Activated naive CD4-positive, alpha-beta T cell treated with anti-CD3 and anti-CD28 coated beads, Interleukin-2, amount 50 U/mL, for 72 hours (primary cell): ENCODE measurements around the gene ARID5B. TPM values are rescaled to one million over a fixed set of nuclear protein-coding genes. Genes with fewer than 3 reads are reported as not detected.

Experiments used
- ATAC-seq, 2 donors: fragments of 150-1000 bp; cut with Tn5 transposase; 2 replicates each; pipeline ENCODE4 v1.10.0; 2021; ENCODE audit warnings: mild to moderate bottlenecking in 2 of 2, moderate library complexity in 2 of 2
- DNase-seq, 2 donors: peaks; one replicate each; pipeline ENCODE4 v3.0.0; 2021 to 2022; ENCODE audit warnings: low spot score in 2 of 2
- H3K27ac Mint-ChIP-seq, 2 donors: one replicate each; pipeline ENCODE4 v1.8.0; 2022; ENCODE audit warnings: mild to moderate bottlenecking in 2 of 2, mixed read lengths in 2 of 2
- H3K36me3 Mint-ChIP-seq, 2 donors: one replicate each; pipeline ENCODE4 v1.8.0; 2022; ENCODE audit warnings: mixed read lengths in 2 of 2
- H3K9me3 Mint-ChIP-seq, 2 donors: one replicate each; pipeline ENCODE4 v1.8.0; 2022; ENCODE audit warnings: mixed read lengths in 2 of 2
- total RNA-seq, 2 donors: library from RNA; stranded (reverse); gene quantifications; one replicate each; pipeline ENCODE4 v1.2.3, GENCODE V29; 2022

The ARID5B gene
- total RNA-seq, 2 donors from 2014 or later, result 52.1 to 95.4 TPM

GRCh38 chr10:61983255-61983654 lies 81.8 kb downstream of the ARID5B start:
- no peak for DNase-seq
- Mint-ChIP-seq H3K27ac (peak overlapping the region in 1 of 2 donors; percentile 47), H3K9me3 (no peaks in the 10 kb centered on the region), H3K36me3 (peaks cover 13 to 68% of the 10 kb centered on the region in 2 donors)
- no peak for ATAC-seq

GRCh38 chr10:61984803-61985418 lies 83.4 kb downstream of the ARID5B start:
- DNase-seq (no peak), ATAC-seq (no peak)
- H3K27ac Mint-ChIP-seq, result peak overlapping the region; percentile 21 to 93
- H3K36me3 Mint-ChIP-seq, result peaks cover 7 to 54% of the 10 kb centered on the region in 2 donors
- no peaks in the 10 kb centered on the region for H3K9me3 Mint-ChIP-seq

GRCh38 chr10:61985715-61986114 lies 84.2 kb downstream of the ARID5B start:
- H3K27ac Mint-ChIP-seq, result peak overlapping the region; percentile 23 to 92
- H3K9me3 Mint-ChIP-seq, result no peaks in the 10 kb centered on the region
- no peak for DNase-seq
- ATAC-seq, result no peak
- H3K36me3 Mint-ChIP-seq, result peaks cover 2 to 56% of the 10 kb centered on the region in 2 donors

- Mint-ChIP-seq H3K9me3 (no peaks in the 10 kb centered on the region), H3K27ac (peak overlapping the region; percentile 92 to 97), H3K36me3 (peaks cover 0 to 59% of the 10 kb centered on the region in 2 donors)
- DNase-seq, result no peak
- ATAC-seq, result no peak
Observed at GRCh38 chr10:61986382-61986781, 84.9 kb downstream of the ARID5B start.

GRCh38 chr10:61986788-61987492 lies 85.4 kb downstream of the ARID5B start:
- Mint-ChIP-seq H3K27ac (peak overlapping the region; percentile 92 to 97), H3K36me3 (peaks cover 0 to 58% of the 10 kb centered on the region in 2 donors), H3K9me3 (no peaks in the 10 kb centered on the region)
- no peak for DNase-seq
- ATAC-seq, result no peak

- H3K36me3 Mint-ChIP-seq, result peaks cover 4 to 52% of the 10 kb centered on the region in 2 donors
- no peaks in the 10 kb centered on the region for H3K9me3 Mint-ChIP-seq
- peak overlapping the region; percentile 92 to 97 for H3K27ac Mint-ChIP-seq
- DNase-seq (no peak), ATAC-seq (peak in 1 of 2 donors; percentile 23)
Observed at GRCh38 chr10:61987537-61987936, 86.0 kb downstream of the ARID5B start.

- Mint-ChIP-seq H3K36me3 (peaks cover 4 to 49% of the 10 kb centered on the region in 2 donors), H3K27ac (peak overlapping the region; percentile 92 to 97), H3K9me3 (no peaks in the 10 kb centered on the region)
- DNase-seq, result peak in 1 of 2 donors; percentile 40
- peak; percentile 91 to 95 for ATAC-seq
Observed at GRCh38 chr10:61987951-61988379, 86.5 kb downstream of the ARID5B start.

GRCh38 chr10:61989995-61990760 lies 88.7 kb downstream of the ARID5B start:
- ATAC-seq (peak in 1 of 2 donors; percentile 6), DNase-seq (no peak)
- H3K27ac Mint-ChIP-seq, result peak overlapping the region; percentile 72 to 97
- H3K36me3 Mint-ChIP-seq, result peaks cover 4 to 42% of the 10 kb centered on the region in 2 donors
- H3K9me3 Mint-ChIP-seq, result no peaks in the 10 kb centered on the region

- ATAC-seq, result no peak
- H3K36me3 Mint-ChIP-seq, result peaks cover 4 to 48% of the 10 kb centered on the region in 2 donors
- peak overlapping the region; percentile 72 to 97 for H3K27ac Mint-ChIP-seq
- DNase-seq, result no peak
- no peaks in the 10 kb centered on the region for H3K9me3 Mint-ChIP-seq
Observed at GRCh38 chr10:61990761-61991135, 89.2 kb downstream of the ARID5B start.

- Mint-ChIP-seq H3K27ac (peak overlapping the region; percentile 97 to 100), H3K36me3 (peaks cover 4 to 49% of the 10 kb centered on the region in 2 donors), H3K9me3 (no peaks in the 10 kb centered on the region)
- DNase-seq, result no peak
- no peak for ATAC-seq
Observed at GRCh38 chr10:61991166-61991565, 89.7 kb downstream of the ARID5B start.

GRCh38 chr10:61992059-61992460 lies 90.6 kb downstream of the ARID5B start:
- peak; percentile 5 to 25 for ATAC-seq
- Mint-ChIP-seq H3K9me3 (no peaks in the 10 kb centered on the region), H3K36me3 (peaks cover 4 to 50% of the 10 kb centered on the region in 2 donors), H3K27ac (peak overlapping the region; percentile 97 to 100)
- no peak for DNase-seq

GRCh38 chr10:61992671-61993668 lies 91.5 kb downstream of the ARID5B start:
- DNase-seq, result peak in 1 of 2 donors; percentile 39
- no peaks in the 10 kb centered on the region for H3K9me3 Mint-ChIP-seq
- H3K27ac Mint-ChIP-seq, result peak overlapping the region; percentile 97 to 100
- peak; percentile 42 to 66 for ATAC-seq
- H3K36me3 Mint-ChIP-seq, result peaks cover 6 to 57% of the 10 kb centered on the region in 2 donors

- Mint-ChIP-seq H3K36me3 (peaks cover 15 to 66% of the 10 kb centered on the region in 2 donors), H3K27ac (peak overlapping the region; percentile 97 to 100), H3K9me3 (peaks cover 0 to 7% of the 10 kb centered on the region in 2 donors)
- DNase-seq (no peak), ATAC-seq (peak in 1 of 2 donors; percentile 4)
Observed at GRCh38 chr10:61993711-61994401, 92.4 kb downstream of the ARID5B start.

GRCh38 chr10:61994405-61995219 lies 93.1 kb downstream of the ARID5B start:
- peaks cover 21 to 74% of the 10 kb centered on the region in 2 donors for H3K36me3 Mint-ChIP-seq
- no peak for ATAC-seq
- peaks cover 2 to 7% of the 10 kb centered on the region in 2 donors for H3K9me3 Mint-ChIP-seq
- no peak for DNase-seq
- H3K27ac Mint-ChIP-seq, result peak overlapping the region; percentile 97 to 100

GRCh38 chr10:61995220-61995503 lies 93.7 kb downstream of the ARID5B start:
- H3K27ac Mint-ChIP-seq, result peak overlapping the region; percentile 53 to 97
- peaks cover 5 to 7% of the 10 kb centered on the region in 2 donors for H3K9me3 Mint-ChIP-seq
- DNase-seq (no peak), ATAC-seq (no peak)
- peaks cover 26 to 75% of the 10 kb centered on the region in 2 donors for H3K36me3 Mint-ChIP-seq
